DND-41 (cell line): ENCODE measurements around the gene PIF1.

Source experiments
- EZH2 ChIP-seq: IDR thresholded peaks from 3 replicates; pipeline ENCODE4 v1.6.1; 2012; ENCODE audit warnings: borderline replicate concordance, low read depth, mild to moderate bottlenecking, moderate library complexity, low read length, inconsistent platforms; ENCODE audit not compliant: severe bottlenecking
- TF ChIP-seq, protein P1 (sequence below): IDR thresholded peaks from 2 replicates; pipeline ENCODE4 v1.5.1; 2012; ENCODE audit warnings: borderline replicate concordance, low read length, moderate library complexity, mild to moderate bottlenecking; ENCODE audit not compliant: poor library complexity, severe bottlenecking; ENCODE audit errors: extremely low read depth

DNA sequence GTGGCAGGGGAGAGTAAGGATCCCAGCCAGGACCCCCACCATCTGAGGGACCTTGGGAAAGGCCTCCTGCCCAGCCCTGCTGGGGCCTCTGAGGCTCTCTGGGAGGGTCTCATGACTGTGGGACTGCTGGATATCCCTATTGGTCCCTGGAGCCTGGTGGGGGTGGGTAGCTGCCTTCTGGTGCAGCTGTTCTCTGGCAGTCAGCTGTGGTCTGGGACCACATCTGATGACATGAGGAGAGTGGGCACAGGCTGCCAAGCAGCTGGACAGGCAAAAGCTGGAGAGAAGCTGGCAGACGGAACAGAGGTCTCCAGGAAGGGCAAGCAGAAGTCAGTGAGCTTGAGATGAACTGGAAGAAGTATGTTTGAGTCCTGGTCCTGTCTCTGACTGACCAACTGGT is 38.6 kb upstream of the PIF1 start:
- TF ChIP-seq, protein P1, sequence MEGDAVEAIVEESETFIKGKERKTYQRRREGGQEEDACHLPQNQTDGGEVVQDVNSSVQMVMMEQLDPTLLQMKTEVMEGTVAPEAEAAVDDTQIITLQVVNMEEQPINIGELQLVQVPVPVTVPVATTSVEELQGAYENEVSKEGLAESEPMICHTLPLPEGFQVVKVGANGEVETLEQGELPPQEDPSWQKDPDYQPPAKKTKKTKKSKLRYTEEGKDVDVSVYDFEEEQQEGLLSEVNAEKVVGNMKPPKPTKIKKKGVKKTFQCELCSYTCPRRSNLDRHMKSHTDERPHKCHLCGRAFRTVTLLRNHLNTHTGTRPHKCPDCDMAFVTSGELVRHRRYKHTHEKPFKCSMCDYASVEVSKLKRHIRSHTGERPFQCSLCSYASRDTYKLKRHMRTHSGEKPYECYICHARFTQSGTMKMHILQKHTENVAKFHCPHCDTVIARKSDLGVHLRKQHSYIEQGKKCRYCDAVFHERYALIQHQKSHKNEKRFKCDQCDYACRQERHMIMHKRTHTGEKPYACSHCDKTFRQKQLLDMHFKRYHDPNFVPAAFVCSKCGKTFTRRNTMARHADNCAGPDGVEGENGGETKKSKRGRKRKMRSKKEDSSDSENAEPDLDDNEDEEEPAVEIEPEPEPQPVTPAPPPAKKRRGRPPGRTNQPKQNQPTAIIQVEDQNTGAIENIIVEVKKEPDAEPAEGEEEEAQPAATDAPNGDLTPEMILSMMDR: no peak
- no peak for TF ChIP-seq EZH2
